IMR-90 (cell line): ENCODE results near the gene FAM78B. TPM values are rescaled to one million over a fixed set of nuclear protein-coding genes. Genes with fewer than 3 reads are reported as not detected.

ENCODE experiments used
- ATAC-seq: fragments of 200-7000 bp; cut with Tn5 transposase; 2 replicates; pipeline ENCODE4 v1.9.1; 2020; ENCODE audit warnings: low read depth, mild to moderate bottlenecking, moderate library complexity
- BruUV-seq: library from RNA; stranded (reverse); fragments of 400-500 nt; replicated peaks from 2 replicates; lab custom pipeline; 2021; lab: Mats Ljungman, UMichigan
- CTCF ChIA-PET: fragments of 300-600 bp; formaldehyde crosslinking; extraction: SDS; loops from one replicate; lab custom pipeline; 2021; ENCODE audit warnings: antibody characterized with exemption; lab: Yijun Ruan, JAX
- POLR2A ChIA-PET: fragments of 300-600 bp; sonication (Branson Sonifier 250); formaldehyde crosslinking; loops from one replicate; lab custom pipeline; 2022; ENCODE audit warnings: antibody characterized with exemption; ENCODE audit not compliant: unreplicated experiment; lab: Charles Lee
- DNase-seq: peaks from one replicate; pipeline ENCODE4 v3.0.0; 2013
- H2AFZ ChIP-seq: replicated peaks from 2 replicates; pipeline ENCODE3; 2013; ENCODE audit warnings: low read length, mild to moderate bottlenecking; ENCODE audit not compliant: poor library complexity
- H2AK5ac ChIP-seq: 2 replicates; pipeline ENCODE4 v1.6.1; 2013; ENCODE audit warnings: low read depth, low read length, inconsistent platforms
- H2AK9ac ChIP-seq: replicated peaks from 2 replicates; pipeline ENCODE3; 2013; ENCODE audit warnings: mild to moderate bottlenecking, low read depth, low read length, moderate library complexity; ENCODE audit not compliant: poor library complexity
- H2BK120ac ChIP-seq: 2 replicates; pipeline ENCODE4 v1.6.1; 2013; ENCODE audit warnings: low read depth, low read length, inconsistent platforms
- H2BK15ac ChIP-seq: 3 replicates; pipeline ENCODE4 v1.6.1; 2013; ENCODE audit warnings: low read depth, low read length, inconsistent platforms
- H2BK20ac ChIP-seq: 2 replicates; pipeline ENCODE4 v1.6.1; 2013; ENCODE audit warnings: low read depth, mild to moderate bottlenecking, inconsistent platforms, low read length, moderate library complexity
- H2BK5ac ChIP-seq: 2 replicates; pipeline ENCODE4 v1.6.1; 2013; ENCODE audit warnings: mild to moderate bottlenecking, low read depth, low read length, inconsistent platforms; ENCODE audit not compliant: poor library complexity, severe bottlenecking
- H3K14ac ChIP-seq: replicated peaks from 2 replicates; pipeline ENCODE4 v1.6.1; 2013; ENCODE audit warnings: low read depth, low read length, inconsistent platforms
- H3K18ac ChIP-seq: 2 replicates; pipeline ENCODE4 v1.6.1; 2013; ENCODE audit warnings: low read depth, low read length, control low read depth
- H3K23ac ChIP-seq: 2 replicates; pipeline ENCODE4 v1.6.1; 2013; ENCODE audit warnings: low read depth, low read length, inconsistent platforms
- H3K27ac ChIP-seq: 2 replicates; pipeline ENCODE4 v1.5.1; 2013; ENCODE audit warnings: mild to moderate bottlenecking, control low read depth, low read length; ENCODE audit not compliant: insufficient read depth
- H3K27me3 ChIP-seq: 2 replicates; pipeline ENCODE4 v1.6.1; 2013; ENCODE audit warnings: low read length; ENCODE audit not compliant: control insufficient read depth, insufficient read depth
- H3K36me3 ChIP-seq: 2 replicates; pipeline ENCODE4 v1.6.1; 2013; ENCODE audit warnings: low read length, mixed read lengths; ENCODE audit not compliant: control insufficient read depth, insufficient read depth
- H3K4ac ChIP-seq: 2 replicates; pipeline ENCODE4 v1.6.1; 2013; ENCODE audit warnings: low read depth, low read length, inconsistent platforms
- H3K4me1 ChIP-seq: 2 replicates; pipeline ENCODE4 v1.6.1; 2013; ENCODE audit warnings: low read length, mixed read lengths; ENCODE audit not compliant: control insufficient read depth, insufficient read depth
- H3K4me2 ChIP-seq: 2 replicates; pipeline ENCODE4 v1.6.1; 2013; ENCODE audit warnings: low read depth, mild to moderate bottlenecking, control low read depth, low read length, moderate library complexity
- H3K4me3 ChIP-seq: 2 replicates; pipeline ENCODE4 v1.5.1; 2013; ENCODE audit warnings: low read depth, mild to moderate bottlenecking, control low read depth, low read length, moderate library complexity; ENCODE audit not compliant: insufficient read depth
- H3K56ac ChIP-seq: 2 replicates; pipeline ENCODE4 v1.6.1; 2013; ENCODE audit warnings: low read length, inconsistent platforms; ENCODE audit not compliant: insufficient read depth; ENCODE audit errors: extremely low read depth
- H3K79me1 ChIP-seq, 2 experiments: 2 replicates each; pipeline ENCODE4 v1.6.1; 2013; ENCODE audit warnings: low read length in 2 of 2, inconsistent platforms in 1 of 2, low read depth in 1 of 2
- H3K9ac ChIP-seq: 2 replicates; pipeline ENCODE4 v1.6.1; 2013; ENCODE audit warnings: low read depth, low read length, control low read depth
- H3K9me1 ChIP-seq: 2 replicates; pipeline ENCODE4 v1.6.1; 2013; ENCODE audit warnings: low read length, inconsistent platforms; ENCODE audit not compliant: insufficient read depth
- H3K9me3 ChIP-seq: 2 replicates; pipeline ENCODE4 v1.6.1; 2013; ENCODE audit warnings: low read length; ENCODE audit not compliant: control insufficient read depth, insufficient read depth
- H4K20me1 ChIP-seq: 2 replicates; pipeline ENCODE4 v1.6.1; 2013; ENCODE audit warnings: low read length, inconsistent platforms; ENCODE audit not compliant: insufficient read depth
- H4K5ac ChIP-seq: 2 replicates; pipeline ENCODE4 v1.6.1; 2013; ENCODE audit warnings: mild to moderate bottlenecking, low read depth, low read length, control low read depth
- H4K8ac ChIP-seq, 2 experiments: 2 replicates each; pipeline ENCODE4 v1.6.1; 2013; ENCODE audit warnings: low read depth in 2 of 2, low read length in 2 of 2, control low read depth in 1 of 2, inconsistent platforms in 1 of 2
- H4K91ac ChIP-seq: 2 replicates; pipeline ENCODE4 v1.6.1; 2013; ENCODE audit warnings: low read depth, low read length, inconsistent platforms; ENCODE audit not compliant: insufficient read depth
- BHLHE40 ChIP-seq: fragments of 150-350 bp; IDR thresholded peaks from 2 replicates; pipeline ENCODE4 v1.6.1; 2016; ENCODE audit warnings: mild to moderate bottlenecking, low read depth, low read length
- MXI1 ChIP-seq: IDR thresholded peaks from 2 replicates; pipeline ENCODE4 v1.6.1; 2012; ENCODE audit warnings: low read depth, mild to moderate bottlenecking, low read length, moderate library complexity, borderline replicate concordance
- NFE2L2 ChIP-seq: fragments of 150-350 bp; IDR thresholded peaks from 2 replicates; pipeline ENCODE4 v1.6.1; 2016; ENCODE audit warnings: low read depth, mild to moderate bottlenecking, low read length
- RCOR1 ChIP-seq: IDR thresholded peaks from 2 replicates; pipeline ENCODE4 v1.6.1; 2012; ENCODE audit warnings: mild to moderate bottlenecking, low read length, improper control_type of control experiment; ENCODE audit not compliant: insufficient replicate concordance
- RFX5 ChIP-seq: IDR thresholded peaks from 2 replicates; pipeline ENCODE4 v1.8.0; 2012; ENCODE audit warnings: low read depth, mild to moderate bottlenecking, low read length, moderate library complexity
- WGBS, 2 experiments: methylation state at CpG; one replicate each; pipeline versions ENCODE4 v1.1.5 to v1.1.7; 2013; ENCODE audit warnings: missing lambda C conversion rate in 2 of 2; ENCODE audit not compliant: insufficient read length in 1 of 2; ENCODE audit errors: extremely low coverage in 2 of 2; 5-methylcytosine and 5-hydroxymethylcytosine counted together
- dilution Hi-C: fragments of 300-500 bp; cut with HindIII; formaldehyde crosslinking; loops from one replicate; pipeline ENCODE4 v1.14.3; 2018; ENCODE audit warnings: low sequenced_read_pairs; ENCODE audit not compliant: unreplicated experiment
- in situ Hi-C: fragments of 300-500 bp; cut with MboI; formaldehyde crosslinking; loops from 3 replicates; pipeline ENCODE4 v1.14.3; 2019; ENCODE audit warnings: low sequenced_read_pairs, inconsistent platforms, mixed read lengths
- intact Hi-C: fragments of 100-400 bp; cut with micrococcal nuclease; formaldehyde crosslinking; loops from 2 replicates; pipeline ENCODE4 v1.10.0; 2022
- polyA plus RNA-seq, 3 experiments: library from polyadenylated mRNA; depleted of rRNA; stranded (reverse); fragments of >200 nt; gene quantifications; 2 replicates each; pipeline ENCODE4 v1.2.3, GENCODE V29; 2012; ENCODE audit warnings: low replicate concordance in 1 of 3
- total RNA-seq: library from RNA; depleted of rRNA; stranded (reverse); fragments of >200 nt; gene quantifications from 2 replicates; pipeline ENCODE4 v1.2.3, GENCODE V29; 2012
- TF ChIP-seq, protein P1 (sequence below): fragments of 150-350 bp; IDR thresholded peaks from 2 replicates; pipeline ENCODE4 v1.6.1; 2016; ENCODE audit warnings: low read depth, mild to moderate bottlenecking, low read length, moderate library complexity, borderline replicate concordance

Gene FAM78B
- total and polyA plus RNA-seq, 2 of the 4 experiments (the other 2 are of a cell fraction) = under 0.01 to 0.12 TPM

DNA sequence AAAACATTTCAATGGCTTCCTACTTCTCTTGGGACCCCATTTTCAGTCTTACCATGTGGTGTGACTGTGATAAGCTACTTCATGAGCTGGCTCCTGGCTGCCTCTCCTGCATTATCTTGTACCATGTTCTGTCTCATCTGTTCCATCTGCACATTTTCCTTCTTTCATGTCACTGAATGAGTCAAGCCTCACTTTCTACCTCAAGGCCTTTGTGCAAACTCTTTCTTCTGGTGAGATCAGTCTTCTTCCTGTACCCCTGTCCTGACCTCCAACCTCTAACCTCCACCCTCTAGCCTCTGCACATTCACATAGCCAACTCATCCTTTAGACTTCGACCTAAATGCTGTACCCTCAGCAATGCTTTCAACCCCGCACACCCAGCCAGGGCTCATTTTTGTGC lies 9.6 kb upstream of the FAM78B start:
- no peaks in the 10 kb centered on the region for H3K9me3 ChIP-seq
- no peak overlapping the region for H3K23ac ChIP-seq
- TF ChIP-seq MXI1 (no peak), RFX5 (no peak), NFE2L2 (no peak), RCOR1 (no peak), BHLHE40 (no peak)
- TF ChIP-seq, protein P1, sequence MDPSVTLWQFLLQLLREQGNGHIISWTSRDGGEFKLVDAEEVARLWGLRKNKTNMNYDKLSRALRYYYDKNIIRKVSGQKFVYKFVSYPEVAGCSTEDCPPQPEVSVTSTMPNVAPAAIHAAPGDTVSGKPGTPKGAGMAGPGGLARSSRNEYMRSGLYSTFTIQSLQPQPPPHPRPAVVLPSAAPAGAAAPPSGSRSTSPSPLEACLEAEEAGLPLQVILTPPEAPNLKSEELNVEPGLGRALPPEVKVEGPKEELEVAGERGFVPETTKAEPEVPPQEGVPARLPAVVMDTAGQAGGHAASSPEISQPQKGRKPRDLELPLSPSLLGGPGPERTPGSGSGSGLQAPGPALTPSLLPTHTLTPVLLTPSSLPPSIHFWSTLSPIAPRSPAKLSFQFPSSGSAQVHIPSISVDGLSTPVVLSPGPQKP = no peak
- H3K9ac ChIP-seq = no peak overlapping the region
- H3K4ac ChIP-seq = no peak overlapping the region
- in situ Hi-C loops (no loop called here), intact Hi-C loops (loop anchor here (5.0 kb wide), 1 partner anchor 856 kb away; no protein-coding TSS in a partner anchor), dilution Hi-C loops (no loop called here)
- H3K18ac ChIP-seq = no peak overlapping the region
- ChIA-PET POLR2A (no interaction called here), CTCF (no interaction called here)
- no peaks in the 10 kb centered on the region for H3K4me1 ChIP-seq
- H3K36me3 ChIP-seq = no peaks in the 10 kb centered on the region
- ATAC-seq (no peak), DNase-seq (no peak)
- no peak overlapping the region for H2BK5ac ChIP-seq
- no peak overlapping the region for H3K4me2 ChIP-seq
- no peaks in the 10 kb centered on the region for H3K9me1 ChIP-seq
- H2BK20ac ChIP-seq = no peak overlapping the region
- H4K5ac ChIP-seq = no peak overlapping the region
- no peaks in the 10 kb centered on the region for H3K27me3 ChIP-seq
- no peak overlapping the region for H4K91ac ChIP-seq
- no peak overlapping the region for H3K4me3 ChIP-seq
- BruUV-seq = no TSS peak
- H4K8ac ChIP-seq = no peak overlapping the region
- H2AK5ac ChIP-seq = no peak overlapping the region
- no peak overlapping the region for H3K27ac ChIP-seq
- no peak overlapping the region for H2AFZ ChIP-seq
- no peak overlapping the region for H2BK120ac ChIP-seq
- no CpG with 5 or more reads among the region's 2 CpGs for WGBS, 2 experiments
- no peak overlapping the region for H2BK15ac ChIP-seq
- no peak overlapping the region for H3K14ac ChIP-seq
- H4K20me1 ChIP-seq = no peaks in the 10 kb centered on the region
- H3K79me1 ChIP-seq = no peaks in the 10 kb centered on the region
- no peak overlapping the region for H3K56ac ChIP-seq
- H2AK9ac ChIP-seq = no peak overlapping the region
